ENCODE results near the gene ADM. TPM values are rescaled to one million over a fixed set of nuclear protein-coding genes. Genes with fewer than 3 reads are reported as not detected.

The ADM gene
- total RNA-seq, 2 experiments from 2014 or later, result 1.5 to 2.1 TPM

DNA sequence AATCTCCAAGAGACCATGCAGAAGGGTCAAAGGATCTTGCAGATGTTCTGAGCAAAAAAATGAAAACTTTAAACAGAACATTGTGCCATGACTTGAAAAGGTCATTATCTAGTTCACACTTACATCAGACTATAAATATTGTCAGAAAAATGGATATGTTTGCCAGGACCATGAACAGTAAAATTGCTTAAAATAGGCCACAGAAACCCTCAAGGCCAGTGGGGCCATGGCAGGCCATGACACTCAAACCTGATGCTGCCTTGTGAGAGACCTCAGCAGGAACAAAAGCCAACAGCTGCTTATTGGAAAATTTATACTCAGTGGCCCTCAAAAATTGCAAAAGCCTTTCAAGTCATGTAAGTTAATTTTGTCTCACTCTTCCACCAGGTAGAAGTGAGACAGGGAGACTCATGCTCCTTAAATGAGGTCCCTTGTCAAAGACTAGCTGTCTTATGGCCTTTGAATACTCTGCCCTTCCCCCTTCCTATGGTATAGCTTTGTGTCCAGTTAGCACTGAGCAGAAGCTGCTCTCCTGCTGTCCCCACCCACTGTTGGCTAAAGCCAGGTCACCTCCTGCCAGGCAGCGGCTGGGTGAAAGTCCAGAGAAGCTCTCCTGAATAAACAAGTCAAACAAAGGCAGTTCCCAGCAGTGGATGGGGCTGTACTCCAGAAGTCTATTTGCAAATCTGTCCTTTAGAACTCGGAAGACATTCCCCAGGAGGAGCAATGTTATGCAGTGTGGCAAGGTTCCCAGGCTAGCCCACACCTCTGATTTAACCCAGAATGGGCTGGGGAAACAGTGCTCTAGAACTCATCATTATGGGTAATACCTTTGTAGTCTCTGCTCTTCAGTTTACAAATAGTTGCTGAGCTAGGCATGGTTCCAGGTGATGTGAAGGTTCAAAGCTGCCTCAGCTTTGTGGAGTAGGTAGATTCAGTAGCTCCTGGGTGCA is 21.4 kb downstream of the ADM start:
- Mint-ChIP-seq H3K27ac (no peak overlapping the region), H3K4me3 (no peak overlapping the region), H3K27me3 (peaks cover 16% of the 10 kb centered on the region), H3K36me3 (peaks cover 2% of the 10 kb centered on the region), H3K9me3 (no peaks in the 10 kb centered on the region), H3K4me1 (peaks cover 14% of the 10 kb centered on the region)
- DNase-seq, result no peak

DNA sequence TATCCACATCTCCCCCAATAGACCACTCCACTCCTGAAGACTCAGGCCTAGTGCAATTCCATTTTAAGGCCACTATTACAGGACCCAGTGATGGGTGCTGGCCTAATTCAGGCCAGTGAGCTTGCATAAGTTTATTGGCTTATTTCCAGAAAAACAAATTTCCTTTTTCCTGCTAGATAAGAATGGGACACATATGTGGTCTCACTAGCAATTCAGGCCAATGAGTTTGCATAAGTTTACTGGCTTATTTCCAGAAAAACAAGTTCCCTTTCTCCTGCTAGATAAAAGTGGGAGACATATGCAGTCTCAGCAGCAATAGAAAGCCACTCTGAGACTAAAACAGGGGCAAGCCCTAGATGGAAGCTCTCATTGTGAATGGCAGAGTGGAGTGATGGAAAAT is 22.4 kb downstream of the ADM start:
- no peak for DNase-seq
- peaks cover 2% of the 10 kb centered on the region for H3K9me3 Mint-ChIP-seq
- H3K27ac Mint-ChIP-seq, result no peak overlapping the region
- peaks cover 6% of the 10 kb centered on the region for H3K36me3 Mint-ChIP-seq
- H3K4me1 Mint-ChIP-seq, result peaks cover 14% of the 10 kb centered on the region
- H3K27me3 Mint-ChIP-seq, result peaks cover 16% of the 10 kb centered on the region
- no peak overlapping the region for H3K4me3 Mint-ChIP-seq

DNA sequence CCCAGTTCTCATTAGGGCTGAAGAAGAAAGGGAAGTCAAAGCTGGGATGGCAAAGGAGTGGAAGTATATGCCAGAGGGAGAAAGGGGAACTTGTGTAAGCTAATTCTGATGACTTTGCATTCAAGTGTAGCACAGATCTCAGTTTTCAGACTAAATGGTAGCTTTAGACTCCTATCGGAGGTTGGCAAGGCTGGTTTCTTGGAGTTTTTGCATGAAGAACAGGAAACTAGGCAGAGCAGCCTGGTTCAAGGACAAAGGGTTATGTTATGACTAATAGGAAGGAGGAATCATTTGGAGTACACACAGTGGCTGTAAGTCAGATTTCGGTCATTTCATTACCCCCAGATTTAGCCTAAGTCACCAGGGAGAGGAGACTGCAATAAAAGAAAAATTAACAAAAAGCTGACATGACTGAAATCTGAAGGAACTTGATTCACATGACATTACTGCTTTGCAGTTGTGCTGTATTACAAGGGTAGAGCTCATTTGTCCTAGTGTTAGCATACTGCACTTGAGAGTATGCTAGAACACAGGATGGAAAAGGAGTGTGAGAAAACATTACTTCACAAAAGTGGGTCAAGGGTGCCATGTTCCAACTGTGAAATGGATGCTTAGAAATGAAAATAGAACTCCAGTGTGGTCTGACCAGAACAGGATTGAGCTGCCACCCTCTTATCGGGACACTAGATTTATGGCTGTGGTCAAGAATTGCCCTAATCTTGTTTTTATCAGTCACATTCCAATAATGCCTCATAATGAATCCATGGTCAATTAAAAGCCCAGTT is 23.6 kb downstream of the ADM start:
- H3K36me3 Mint-ChIP-seq, result peaks cover 7% of the 10 kb centered on the region
- H3K4me1 Mint-ChIP-seq, result peaks cover 1% of the 10 kb centered on the region
- peaks cover 2% of the 10 kb centered on the region for H3K9me3 Mint-ChIP-seq
- peaks cover 12% of the 10 kb centered on the region for H3K27me3 Mint-ChIP-seq
- no peak for DNase-seq
- no peak overlapping the region for H3K27ac Mint-ChIP-seq
- H3K4me3 Mint-ChIP-seq, result no peak overlapping the region

DNA sequence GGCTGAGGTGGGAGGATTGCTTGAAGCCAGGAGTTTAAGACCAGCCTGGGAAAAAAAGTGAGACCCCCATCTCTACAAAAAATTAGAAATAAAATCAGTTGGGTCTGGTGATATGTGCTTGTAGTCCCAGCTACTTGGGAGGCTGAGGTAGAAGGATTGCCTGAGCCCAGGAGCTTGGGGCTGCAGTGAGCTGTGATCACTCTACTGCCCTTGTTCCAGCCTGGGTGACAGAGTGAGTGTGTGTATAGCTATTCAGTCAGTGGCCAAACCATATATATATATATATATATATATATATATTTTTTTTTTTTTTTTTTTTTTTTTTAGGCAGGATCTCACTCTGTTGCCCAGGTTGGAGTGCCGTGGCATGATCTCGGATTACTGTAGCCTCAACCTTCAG is 24.5 kb downstream of the ADM start:
- Mint-ChIP-seq H3K27me3 (peaks cover 7% of the 10 kb centered on the region), H3K4me3 (no peak overlapping the region), H3K36me3 (peaks cover 7% of the 10 kb centered on the region), H3K4me1 (no peaks in the 10 kb centered on the region), H3K9me3 (peaks cover 2% of the 10 kb centered on the region), H3K27ac (peak overlapping the region; percentile 12)
- no peak for DNase-seq

GRCh38 chr11:10329935-10330334 is 25.1 kb downstream of the ADM start:
- H3K4me3 Mint-ChIP-seq, result no peak overlapping the region
- H3K9me3 Mint-ChIP-seq, result peaks cover 2% of the 10 kb centered on the region
- H3K27me3 Mint-ChIP-seq, result peaks cover 7% of the 10 kb centered on the region
- H3K4me1 Mint-ChIP-seq, result no peaks in the 10 kb centered on the region
- no peak for DNase-seq
- H3K36me3 Mint-ChIP-seq, result peaks cover 7% of the 10 kb centered on the region
- H3K27ac Mint-ChIP-seq, result no peak overlapping the region

DNA sequence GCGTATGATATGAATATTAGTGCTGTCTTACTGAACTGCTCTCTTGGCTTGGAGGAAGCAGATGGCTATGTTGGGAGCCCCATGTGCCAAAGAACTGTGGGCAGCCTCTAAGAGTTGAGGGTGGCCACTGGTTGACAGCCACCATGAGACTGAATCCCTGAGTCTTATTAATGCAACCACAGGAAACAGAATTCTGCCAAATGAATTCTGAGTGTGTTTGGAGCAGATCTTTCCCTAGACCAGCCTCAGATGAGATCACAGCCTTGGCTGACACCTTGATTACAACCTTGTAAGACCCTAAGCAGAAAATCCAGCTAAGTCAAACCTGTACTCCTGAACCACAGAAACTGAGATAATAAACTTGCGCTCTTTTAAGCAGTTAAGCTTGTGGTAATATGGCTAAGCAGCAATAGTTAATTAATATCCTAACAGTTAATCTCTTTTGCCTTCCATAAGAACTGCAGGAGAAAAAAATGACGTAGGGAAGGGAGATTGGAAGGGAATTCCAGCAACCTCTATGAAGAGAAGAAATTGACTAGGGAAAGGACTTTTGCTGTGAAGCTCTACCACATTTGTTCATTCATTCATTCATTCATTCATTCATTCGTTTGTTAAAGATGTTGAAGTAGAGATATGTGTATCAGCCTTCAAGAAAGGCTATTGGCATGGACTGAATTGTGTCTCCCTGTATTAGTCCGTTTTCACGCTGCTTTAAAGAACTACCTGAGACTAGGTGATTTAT is 26.8 kb downstream of the ADM start:
- no peak overlapping the region for H3K27ac Mint-ChIP-seq
- H3K9me3 Mint-ChIP-seq, result peaks cover 2% of the 10 kb centered on the region
- H3K27me3 Mint-ChIP-seq, result peaks cover 11% of the 10 kb centered on the region
- H3K4me1 Mint-ChIP-seq, result no peaks in the 10 kb centered on the region
- peaks cover 7% of the 10 kb centered on the region for H3K36me3 Mint-ChIP-seq
- H3K4me3 Mint-ChIP-seq, result no peak overlapping the region
- no peak for DNase-seq

GRCh38 chr11:10333490-10333889 is 28.6 kb downstream of the ADM start:
- Mint-ChIP-seq H3K27ac (no peak overlapping the region), H3K4me1 (no peaks in the 10 kb centered on the region), H3K27me3 (peaks cover 4% of the 10 kb centered on the region), H3K4me3 (no peak overlapping the region), H3K36me3 (peaks cover 7% of the 10 kb centered on the region), H3K9me3 (peaks cover 2% of the 10 kb centered on the region)
- no peak for DNase-seq

GRCh38 chr11:10338287-10338686 is 33.4 kb downstream of the ADM start:
- Mint-ChIP-seq H3K27ac (no peak overlapping the region), H3K27me3 (peaks cover 16% of the 10 kb centered on the region), H3K36me3 (no peaks in the 10 kb centered on the region), H3K9me3 (no peaks in the 10 kb centered on the region), H3K4me3 (no peak overlapping the region), H3K4me1 (no peaks in the 10 kb centered on the region)
- no peak for DNase-seq

- H3K9me3 Mint-ChIP-seq, result peaks cover 3% of the 10 kb centered on the region
- no peak overlapping the region for H3K4me3 Mint-ChIP-seq
- peaks cover 7% of the 10 kb centered on the region for H3K27me3 Mint-ChIP-seq
- H3K36me3 Mint-ChIP-seq, result no peaks in the 10 kb centered on the region
- H3K4me1 Mint-ChIP-seq, result no peaks in the 10 kb centered on the region
- no peak overlapping the region for H3K27ac Mint-ChIP-seq
- no peak for DNase-seq
These were observed 43.9 kb downstream of the ADM start for GRCh38 chr11:10348650-10349280.

DNA sequence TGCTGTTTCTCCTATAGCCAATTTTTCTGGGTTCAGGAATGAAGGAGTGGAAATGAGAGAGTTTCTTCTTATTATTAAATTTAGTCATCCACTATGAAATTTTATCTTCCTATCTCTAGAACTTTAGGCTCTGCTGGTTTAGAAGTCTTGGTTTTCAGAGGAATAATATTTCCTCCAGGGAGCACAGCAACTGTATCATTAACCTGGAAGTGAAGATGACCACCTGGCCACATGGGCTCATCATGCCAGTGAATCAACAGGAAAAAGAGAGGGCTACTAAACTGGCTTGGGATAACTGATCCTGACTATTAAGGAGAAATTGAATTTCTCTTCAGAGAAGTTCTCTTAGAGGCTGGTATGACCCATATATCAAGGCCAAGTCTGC is 44.4 kb downstream of the ADM start:
- Mint-ChIP-seq H3K4me3 (no peak overlapping the region), H3K27ac (no peak overlapping the region), H3K36me3 (no peaks in the 10 kb centered on the region), H3K27me3 (peaks cover 9% of the 10 kb centered on the region), H3K4me1 (no peaks in the 10 kb centered on the region), H3K9me3 (peaks cover 3% of the 10 kb centered on the region)
- DNase-seq, result no peak

GRCh38 chr11:10349806-10350205 is 44.9 kb downstream of the ADM start:
- Mint-ChIP-seq H3K4me1 (no peaks in the 10 kb centered on the region), H3K9me3 (peaks cover 3% of the 10 kb centered on the region), H3K36me3 (no peaks in the 10 kb centered on the region), H3K27me3 (peaks cover 14% of the 10 kb centered on the region), H3K4me3 (no peak overlapping the region), H3K27ac (no peak overlapping the region)
- no peak for DNase-seq

- H3K4me1 Mint-ChIP-seq, result peaks cover under 1% of the 10 kb centered on the region
- H3K4me3 Mint-ChIP-seq, result no peak overlapping the region
- no peak overlapping the region for H3K27ac Mint-ChIP-seq
- H3K9me3 Mint-ChIP-seq, result no peaks in the 10 kb centered on the region
- no peak for DNase-seq
- H3K27me3 Mint-ChIP-seq, result peaks cover 18% of the 10 kb centered on the region
- H3K36me3 Mint-ChIP-seq, result no peaks in the 10 kb centered on the region
These were observed 45.5 kb downstream of the ADM start for GRCh38 chr11:10350334-10350733.

GRCh38 chr11:10351435-10351764 is 46.5 kb downstream of the ADM start:
- peaks cover 2% of the 10 kb centered on the region for H3K4me1 Mint-ChIP-seq
- H3K4me3 Mint-ChIP-seq, result no peak overlapping the region
- H3K27ac Mint-ChIP-seq, result no peak overlapping the region
- no peaks in the 10 kb centered on the region for H3K9me3 Mint-ChIP-seq
- no peaks in the 10 kb centered on the region for H3K36me3 Mint-ChIP-seq
- H3K27me3 Mint-ChIP-seq, result peaks cover 21% of the 10 kb centered on the region
- no peak for DNase-seq

DNA sequence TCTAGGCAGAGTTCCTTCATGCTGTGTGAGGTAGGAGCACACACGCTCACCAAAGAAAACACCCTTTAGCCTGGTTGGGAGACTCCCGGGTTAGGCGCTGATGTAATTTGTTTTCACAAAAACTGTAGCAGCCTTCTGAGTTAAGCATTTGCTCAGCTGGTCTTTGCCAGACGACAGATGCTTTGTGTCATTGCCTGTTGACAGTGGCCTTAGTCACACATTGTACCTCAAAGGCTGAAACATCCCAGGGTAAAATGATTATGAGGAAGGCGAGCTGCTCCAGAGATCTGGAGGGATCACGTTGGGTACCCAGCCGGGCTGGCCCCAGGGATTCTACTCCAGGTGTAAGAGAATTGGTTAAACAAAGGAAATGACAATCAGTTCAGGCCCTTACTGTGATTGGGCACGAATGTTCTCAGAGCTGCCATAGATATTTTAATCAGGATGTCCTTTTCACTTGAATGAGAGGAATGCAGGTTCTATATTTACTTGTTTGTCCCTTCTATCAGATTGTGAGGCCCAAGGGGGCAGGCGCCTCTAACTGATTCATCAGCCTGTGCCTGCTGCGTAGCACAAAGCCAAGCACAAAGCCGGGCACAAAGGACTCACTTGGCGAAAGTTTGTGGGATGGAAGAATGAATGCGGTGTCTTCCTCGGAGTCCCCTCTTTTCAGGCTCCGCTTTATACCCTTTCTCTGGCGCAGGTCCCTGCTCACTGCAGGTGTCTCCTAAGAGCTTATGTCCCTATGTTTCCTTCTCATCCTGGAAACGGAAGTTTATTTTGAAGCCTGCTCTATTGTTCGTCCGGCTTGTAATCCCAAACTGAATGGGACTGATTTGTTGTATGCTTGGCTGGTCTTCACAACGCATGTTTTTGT is 47.1 kb downstream of the ADM start:
- no peak for DNase-seq
- Mint-ChIP-seq H3K27me3 (peaks cover 20% of the 10 kb centered on the region), H3K4me3 (no peak overlapping the region), H3K4me1 (peaks cover 2% of the 10 kb centered on the region), H3K9me3 (no peaks in the 10 kb centered on the region), H3K36me3 (no peaks in the 10 kb centered on the region), H3K27ac (no peak overlapping the region)
